ENCODE measurements around the gene CYTL1.
"Not testable (repeated sequence)": the region's sequence is repeated elsewhere in the genome, so short reads cannot be mapped to it uniquely, and the experiment has no call there.

Gene CYTL1

GRCh38 chr4:4996935-4997334 is 22.3 kb downstream of the CYTL1 start:
- H3K4me1 Mint-ChIP-seq (ENCODE audit: low read depth); H3K4me3 Mint-ChIP-seq; H3K9me3 Mint-ChIP-seq; H3K27ac Mint-ChIP-seq; H3K27me3 Mint-ChIP-seq (ENCODE audit: low read depth); H3K36me3 Mint-ChIP-seq (ENCODE audit: low read depth): not testable (repeated sequence)

DNA sequence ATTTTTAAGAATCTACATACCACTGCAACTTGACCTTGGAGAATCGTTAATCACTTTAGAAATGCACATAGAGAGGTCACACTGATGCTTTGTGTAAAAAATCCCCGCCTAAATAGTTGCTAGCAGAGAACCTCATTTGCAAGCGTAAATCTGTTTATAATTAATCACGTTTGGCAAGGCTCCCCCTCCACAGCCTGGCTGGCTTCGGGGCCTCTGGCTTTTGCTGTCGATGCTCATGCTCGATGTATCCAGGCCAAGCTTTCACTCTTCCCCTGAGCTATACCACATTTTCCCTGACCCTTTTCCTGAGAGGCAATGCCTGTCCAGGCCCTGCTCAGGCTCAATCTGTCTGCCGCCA is 23.4 kb downstream of the CYTL1 start:
- H3K4me1 Mint-ChIP-seq (ENCODE audit: low read depth): no peaks in the 10 kb centered on the region
- H3K9me3 Mint-ChIP-seq: no peaks in the 10 kb centered on the region
- H3K27me3 Mint-ChIP-seq (ENCODE audit: low read depth): no peaks in the 10 kb centered on the region
- no peaks in the 10 kb centered on the region for H3K36me3 Mint-ChIP-seq (ENCODE audit: low read depth)
- H3K4me3 Mint-ChIP-seq: no peak overlapping the region
- H3K27ac Mint-ChIP-seq: no peak overlapping the region

DNA sequence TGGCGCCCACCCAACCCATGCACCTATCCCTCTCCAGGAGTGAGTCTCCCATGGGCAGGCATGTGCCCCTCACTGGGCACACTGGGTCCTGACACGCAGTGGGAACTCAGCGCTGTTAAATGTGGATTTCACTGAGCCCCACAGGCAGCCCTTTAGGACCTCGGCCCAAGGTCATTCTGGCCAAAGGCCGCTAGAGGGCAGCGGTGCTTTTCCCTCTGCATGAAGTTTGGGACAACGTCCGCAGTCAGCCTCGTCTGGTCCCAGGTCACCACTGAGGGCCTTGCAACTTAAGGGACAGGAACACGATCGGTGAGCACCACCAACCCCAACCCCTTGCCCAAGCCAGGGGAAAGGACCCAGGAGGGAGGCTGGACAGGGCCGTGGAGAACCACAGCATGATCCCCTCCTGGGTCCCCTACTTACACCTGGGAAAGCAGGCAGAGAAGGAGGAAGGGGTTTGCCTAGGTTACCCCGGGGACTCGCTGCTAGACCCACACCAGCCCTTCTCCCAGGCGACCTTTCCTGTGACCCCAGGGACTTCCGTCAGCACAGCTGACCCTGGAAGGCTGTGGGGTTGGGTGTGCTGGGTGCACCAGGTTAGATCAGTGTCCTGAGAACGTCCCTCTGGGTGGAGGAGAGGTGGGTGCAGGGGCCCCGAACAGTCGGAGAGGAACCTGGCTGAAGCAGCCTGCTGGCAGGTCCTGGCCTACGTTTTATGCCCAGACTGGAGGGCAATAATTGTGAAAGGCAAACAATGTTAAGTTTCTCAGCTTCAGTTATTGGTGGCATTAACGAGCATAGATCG is 24.0 kb downstream of the CYTL1 start:
- H3K4me3 Mint-ChIP-seq: no peak overlapping the region
- H3K4me1 Mint-ChIP-seq (ENCODE audit: low read depth): no peaks in the 10 kb centered on the region
- H3K27ac Mint-ChIP-seq: no peak overlapping the region
- H3K36me3 Mint-ChIP-seq (ENCODE audit: low read depth): no peaks in the 10 kb centered on the region
- no peaks in the 10 kb centered on the region for H3K27me3 Mint-ChIP-seq (ENCODE audit: low read depth)
- H3K9me3 Mint-ChIP-seq: no peaks in the 10 kb centered on the region

DNA sequence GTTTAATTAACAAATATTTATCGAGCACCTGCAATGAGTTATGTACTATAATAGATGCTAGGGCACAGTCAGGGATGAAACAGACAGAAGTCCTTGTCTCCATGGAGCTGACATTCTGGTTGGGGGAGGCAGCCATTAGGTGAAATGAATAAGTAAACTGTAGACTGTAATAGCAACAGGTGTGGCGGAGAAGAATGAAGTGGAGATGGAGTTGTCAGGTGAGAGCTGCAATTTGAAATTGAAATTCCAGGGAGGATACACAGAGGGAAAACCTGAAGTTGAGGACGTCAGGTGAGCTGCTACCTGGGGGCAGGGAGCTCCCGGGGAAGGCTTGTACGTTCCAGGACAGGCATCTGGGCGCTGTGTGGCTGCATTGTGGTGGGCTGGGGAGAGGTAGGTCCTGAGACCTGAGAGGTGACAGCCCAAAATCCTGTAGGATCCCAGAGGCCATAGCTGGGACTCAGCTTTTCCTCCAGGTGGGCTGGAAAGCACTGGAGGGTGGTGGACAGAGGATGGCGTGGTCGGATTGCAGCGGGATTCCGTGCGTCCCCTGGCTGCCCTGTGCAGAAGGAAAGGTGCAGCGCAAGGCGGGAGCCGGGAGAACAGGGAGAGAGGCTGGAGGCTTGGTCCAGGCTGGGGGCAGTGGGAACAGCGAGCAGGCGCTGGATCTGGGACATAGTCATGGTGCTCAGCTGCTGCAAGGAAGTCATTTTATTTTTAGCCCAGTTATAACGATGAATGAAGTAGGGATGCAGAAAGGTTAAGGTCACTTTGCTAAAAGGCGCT is 24.8 kb downstream of the CYTL1 start:
- H3K27ac Mint-ChIP-seq: no peak overlapping the region
- H3K4me3 Mint-ChIP-seq: no peak overlapping the region
- no peaks in the 10 kb centered on the region for H3K9me3 Mint-ChIP-seq
- no peaks in the 10 kb centered on the region for H3K4me1 Mint-ChIP-seq (ENCODE audit: low read depth)
- H3K36me3 Mint-ChIP-seq (ENCODE audit: low read depth): no peaks in the 10 kb centered on the region
- H3K27me3 Mint-ChIP-seq (ENCODE audit: low read depth): no peaks in the 10 kb centered on the region

DNA sequence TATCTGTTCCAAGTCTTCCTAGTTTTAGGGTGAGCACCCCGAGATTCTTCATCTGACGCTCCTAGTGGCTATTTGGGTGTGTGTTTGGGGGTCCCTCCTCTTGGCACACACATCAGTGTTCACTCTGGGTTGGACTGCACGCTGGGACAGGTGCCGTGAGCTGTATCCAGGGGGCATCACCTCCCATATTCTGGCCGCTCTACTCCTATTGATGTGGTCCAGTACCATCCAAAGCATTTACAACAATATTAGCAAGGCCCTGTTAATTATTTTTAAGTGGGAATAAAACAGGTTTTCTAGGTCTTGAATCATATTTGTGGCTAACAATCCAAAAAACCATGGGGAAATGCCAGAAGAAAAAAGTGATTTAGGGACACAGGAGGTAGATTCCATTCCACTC is 26.4 kb downstream of the CYTL1 start:
- Mint-ChIP-seq H3K27me3 (ENCODE audit: low read depth) (no peaks in the 10 kb centered on the region), H3K4me1 (ENCODE audit: low read depth) (no peaks in the 10 kb centered on the region), H3K27ac (no peak overlapping the region), H3K9me3 (no peaks in the 10 kb centered on the region), H3K36me3 (ENCODE audit: low read depth) (no peaks in the 10 kb centered on the region), H3K4me3 (no peak overlapping the region)

DNA sequence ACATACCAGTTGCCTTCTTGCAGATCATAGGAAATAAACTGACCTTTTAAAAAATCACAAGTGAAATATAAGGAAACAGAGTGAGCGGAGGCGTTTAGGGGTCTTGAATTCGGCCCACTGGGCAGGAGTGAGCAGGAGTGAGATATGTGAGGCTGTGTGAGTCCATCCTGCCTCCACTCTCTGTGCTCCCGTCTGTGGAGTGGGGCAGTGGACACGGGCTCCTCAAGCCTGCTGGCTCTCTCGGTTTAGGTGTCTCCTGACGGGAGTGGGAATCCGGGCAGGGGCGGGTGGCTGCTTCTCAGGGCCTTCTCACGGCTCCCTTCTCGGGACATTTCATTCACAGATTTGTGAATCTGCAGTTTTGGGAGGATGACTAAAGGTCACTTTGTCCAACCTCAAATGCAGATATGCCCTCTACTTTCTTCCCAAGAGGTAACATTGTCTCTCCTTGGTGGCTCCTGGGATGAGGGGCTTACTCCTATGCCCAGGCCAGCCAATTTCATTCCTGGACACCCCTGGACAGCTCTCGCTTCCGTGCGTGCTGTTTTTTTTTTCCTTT is 27.6 kb downstream of the CYTL1 start:
- no peaks in the 10 kb centered on the region for H3K9me3 Mint-ChIP-seq
- H3K36me3 Mint-ChIP-seq (ENCODE audit: low read depth): no peaks in the 10 kb centered on the region
- no peak overlapping the region for H3K27ac Mint-ChIP-seq
- no peaks in the 10 kb centered on the region for H3K4me1 Mint-ChIP-seq (ENCODE audit: low read depth)
- no peaks in the 10 kb centered on the region for H3K27me3 Mint-ChIP-seq (ENCODE audit: low read depth)
- H3K4me3 Mint-ChIP-seq: no peak overlapping the region

- H3K9me3 Mint-ChIP-seq: no peaks in the 10 kb centered on the region
- H3K4me3 Mint-ChIP-seq: no peak overlapping the region
- no peaks in the 10 kb centered on the region for H3K36me3 Mint-ChIP-seq (ENCODE audit: low read depth)
- H3K27me3 Mint-ChIP-seq (ENCODE audit: low read depth): no peaks in the 10 kb centered on the region
- H3K27ac Mint-ChIP-seq: no peak overlapping the region
- H3K4me1 Mint-ChIP-seq (ENCODE audit: low read depth): no peaks in the 10 kb centered on the region
These were observed 28.3 kb downstream of the CYTL1 start for GRCh38 chr4:4990857-4991540.

- no peak overlapping the region for H3K4me3 Mint-ChIP-seq
- no peak overlapping the region for H3K27ac Mint-ChIP-seq
- no peaks in the 10 kb centered on the region for H3K27me3 Mint-ChIP-seq (ENCODE audit: low read depth)
- H3K4me1 Mint-ChIP-seq (ENCODE audit: low read depth): no peaks in the 10 kb centered on the region
- no peaks in the 10 kb centered on the region for H3K9me3 Mint-ChIP-seq
- no peaks in the 10 kb centered on the region for H3K36me3 Mint-ChIP-seq (ENCODE audit: low read depth)
These were observed 28.9 kb downstream of the CYTL1 start for GRCh38 chr4:4990329-4990728.

DNA sequence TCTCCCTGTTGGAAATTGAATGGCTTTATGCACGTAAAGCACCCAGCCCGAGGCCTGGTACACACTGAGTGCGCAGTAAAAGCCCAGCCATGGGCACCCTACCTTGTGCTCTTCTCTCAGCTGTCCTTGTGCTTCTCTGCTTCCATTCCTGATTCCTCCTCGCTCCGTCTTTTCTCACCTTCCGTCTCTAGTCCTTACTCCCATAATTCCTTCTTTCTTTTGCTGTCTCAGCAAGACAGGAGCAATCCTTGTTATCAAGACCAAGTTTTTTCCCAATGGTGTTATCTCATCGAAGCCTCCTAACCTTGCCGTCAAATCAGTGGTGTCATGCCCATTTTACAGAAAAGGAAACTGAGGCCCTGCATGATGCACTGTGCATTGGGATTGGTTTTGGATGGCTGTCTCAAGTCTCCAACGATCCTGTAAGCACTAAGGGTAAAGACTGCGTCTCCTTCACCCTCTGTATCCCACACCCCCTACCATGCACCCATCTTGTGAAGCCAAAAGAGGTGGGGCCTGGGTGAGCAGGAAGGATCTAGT is 30.1 kb downstream of the CYTL1 start:
- H3K36me3 Mint-ChIP-seq (ENCODE audit: low read depth): no peaks in the 10 kb centered on the region
- H3K9me3 Mint-ChIP-seq: no peaks in the 10 kb centered on the region
- H3K27ac Mint-ChIP-seq: no peak overlapping the region
- H3K4me1 Mint-ChIP-seq (ENCODE audit: low read depth): no peaks in the 10 kb centered on the region
- no peaks in the 10 kb centered on the region for H3K27me3 Mint-ChIP-seq (ENCODE audit: low read depth)
- H3K4me3 Mint-ChIP-seq: no peak overlapping the region

GRCh38 chr4:4987656-4988055 is 31.6 kb downstream of the CYTL1 start:
- Mint-ChIP-seq H3K27ac (no peak overlapping the region), H3K36me3 (ENCODE audit: low read depth) (no peaks in the 10 kb centered on the region), H3K4me1 (ENCODE audit: low read depth) (no peaks in the 10 kb centered on the region), H3K27me3 (ENCODE audit: low read depth) (no peaks in the 10 kb centered on the region), H3K9me3 (no peaks in the 10 kb centered on the region), H3K4me3 (no peak overlapping the region)

DNA sequence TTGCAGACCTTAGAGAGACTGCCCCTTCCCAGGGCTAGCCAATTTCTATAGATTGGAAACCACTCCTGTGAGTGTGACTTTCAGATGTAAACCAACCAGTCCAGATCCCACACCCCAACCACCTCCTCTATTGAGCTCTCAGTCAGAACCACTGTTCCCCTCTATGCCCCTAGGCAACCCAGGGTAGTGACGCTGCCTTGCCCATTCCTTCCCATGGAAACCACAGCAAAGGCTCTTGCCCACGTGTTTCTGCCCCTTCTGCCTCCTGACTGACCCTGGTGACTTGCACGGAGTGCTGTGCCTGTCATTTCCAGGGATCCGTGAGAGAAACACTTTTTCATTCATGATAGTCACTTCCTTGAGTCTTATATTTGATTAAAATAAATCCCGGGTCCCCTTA is 32.4 kb downstream of the CYTL1 start:
- H3K9me3 Mint-ChIP-seq: no peaks in the 10 kb centered on the region
- no peak overlapping the region for H3K4me3 Mint-ChIP-seq
- no peaks in the 10 kb centered on the region for H3K36me3 Mint-ChIP-seq (ENCODE audit: low read depth)
- H3K4me1 Mint-ChIP-seq (ENCODE audit: low read depth): no peaks in the 10 kb centered on the region
- H3K27ac Mint-ChIP-seq: no peak overlapping the region
- H3K27me3 Mint-ChIP-seq (ENCODE audit: low read depth): no peaks in the 10 kb centered on the region

- no peaks in the 10 kb centered on the region for H3K27me3 Mint-ChIP-seq (ENCODE audit: low read depth)
- no peak overlapping the region for H3K27ac Mint-ChIP-seq
- H3K4me3 Mint-ChIP-seq: no peak overlapping the region
- no peaks in the 10 kb centered on the region for H3K9me3 Mint-ChIP-seq
- H3K4me1 Mint-ChIP-seq (ENCODE audit: low read depth): no peaks in the 10 kb centered on the region
- no peaks in the 10 kb centered on the region for H3K36me3 Mint-ChIP-seq (ENCODE audit: low read depth)
These were observed 33.4 kb downstream of the CYTL1 start for GRCh38 chr4:4985844-4986243.

DNA sequence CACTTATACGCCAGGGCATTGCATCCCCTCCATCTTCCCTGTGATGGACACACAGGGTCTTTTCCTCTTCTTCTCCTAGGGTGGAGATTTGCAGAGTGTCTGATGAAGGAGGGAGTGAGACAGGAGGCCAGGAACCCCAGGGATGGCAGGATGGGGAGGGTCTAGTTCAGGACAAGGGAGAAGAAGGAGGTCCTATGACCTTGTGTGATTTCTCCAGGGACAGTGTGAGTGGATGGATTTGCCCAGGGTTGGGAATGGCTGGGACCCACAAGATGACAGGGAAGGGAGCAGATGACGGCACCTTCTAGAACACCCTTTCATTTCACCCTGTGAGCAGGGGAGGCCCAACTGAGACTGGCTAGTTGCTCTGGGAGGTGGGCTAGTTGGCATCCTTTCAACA is 34.2 kb downstream of the CYTL1 start:
- H3K4me3 Mint-ChIP-seq: no peak overlapping the region
- no peaks in the 10 kb centered on the region for H3K36me3 Mint-ChIP-seq (ENCODE audit: low read depth)
- no peaks in the 10 kb centered on the region for H3K4me1 Mint-ChIP-seq (ENCODE audit: low read depth)
- H3K9me3 Mint-ChIP-seq: peaks cover 4% of the 10 kb centered on the region
- no peak overlapping the region for H3K27ac Mint-ChIP-seq
- H3K27me3 Mint-ChIP-seq (ENCODE audit: low read depth): no peaks in the 10 kb centered on the region

GRCh38 chr4:4984186-4984585 is 35.1 kb downstream of the CYTL1 start:
- no peaks in the 10 kb centered on the region for H3K4me1 Mint-ChIP-seq (ENCODE audit: low read depth)
- no peak overlapping the region for H3K27ac Mint-ChIP-seq
- no peaks in the 10 kb centered on the region for H3K36me3 Mint-ChIP-seq (ENCODE audit: low read depth)
- peaks cover 4% of the 10 kb centered on the region for H3K9me3 Mint-ChIP-seq
- no peak overlapping the region for H3K4me3 Mint-ChIP-seq
- H3K27me3 Mint-ChIP-seq (ENCODE audit: low read depth): no peaks in the 10 kb centered on the region

Data from T-helper 1 cell treated with Interleukin-12 subunit alpha and Interleukin-12 subunit beta and Interleukin-4 antibody, amounts not matched to agents 30 μg/mL and 1 μg/mL, for 36 hours (primary cell).